Heart right ventricle (tissue), 16 donors: ENCODE measurements around the gene CACNA1C. TPM values are rescaled to one million over a fixed set of nuclear protein-coding genes. Genes with fewer than 3 reads are reported as not detected.
A peak's percentile ranks its signal among the peaks of the same experiment; 100 is the strongest.

ENCODE experiments used
- ATAC-seq, 8 donors: fragments of 200-7000 bp; cut with Tn5 transposase; one replicate each; pipeline ENCODE4 v1.9.1; 2020; ENCODE audit warnings: mild to moderate bottlenecking in 8 of 8, moderate library complexity in 8 of 8, moderate number of reproducible peaks in 1 of 8
- DNase-seq, 2 donors: peaks; one replicate each; pipeline ENCODE4 v3.0.0-alpha.2; 2020
- H3K27ac ChIP-seq, 10 donors: fragments of 200-600 bp; sonication (generic) in 2 of 10; one replicate each; pipeline versions ENCODE4 v1.5.0 to v1.8.0; 2020 to 2022; ENCODE audit warnings: mild to moderate bottlenecking in 3 of 10
- H3K27me3 ChIP-seq, 7 donors: fragments of 200-600 bp; one replicate each; pipeline ENCODE4 v1.8.0; 2021 to 2022; ENCODE audit warnings: mild to moderate bottlenecking in 2 of 7
- H3K36me3 ChIP-seq, 9 donors: fragments of 200-600 bp; sonication (generic) in 1 of 9; one replicate each; pipeline versions ENCODE4 v1.5.0 to v1.8.0; 2020 to 2022; ENCODE audit warnings: mild to moderate bottlenecking in 2 of 9
- H3K4me1 ChIP-seq, 9 donors: fragments of 200-600 bp; sonication (generic) in 1 of 9; one replicate each; pipeline versions ENCODE4 v1.5.0 to v1.8.0; 2020 to 2022; ENCODE audit warnings: mild to moderate bottlenecking in 4 of 9
- H3K4me3 ChIP-seq, 10 donors: fragments of 200-600 bp; sonication (generic) in 2 of 10; one replicate each; pipeline versions ENCODE4 v1.5.0 to v1.8.0; 2020 to 2022; ENCODE audit warnings: mild to moderate bottlenecking in 7 of 10, moderate library complexity in 2 of 10
- H3K9me3 ChIP-seq, 11 donors: fragments of 200-600 bp in 10 of 11; sonication (generic) in 2 of 11; one replicate each; pipeline versions ENCODE4 v1.5.0 to v1.8.0; 2013 to 2022; ENCODE audit warnings: mild to moderate bottlenecking in 2 of 11, control low read depth in 1 of 11, moderate library complexity in 1 of 11
- CTCF ChIP-seq, 9 donors: fragments of 200-600 bp; sonication (generic) in 2 of 9; IDR thresholded peaks; one replicate each; pipeline versions ENCODE4 v1.5.0 to v1.8.0; 2021 to 2022; ENCODE audit warnings: antibody characterized with exemption in 9 of 9, mild to moderate bottlenecking in 5 of 9, moderate library complexity in 1 of 9
- WGBS, 2 donors: extraction: QIAGEN DNeasy Blood & Tissue Kit; methylation state at CpG; one replicate each; pipeline ENCODE4 v1.1.7; 2013; ENCODE audit warnings: inconsistent platforms in 1 of 2; 5-methylcytosine and 5-hydroxymethylcytosine counted together
- intact Hi-C, 10 donors: fragments of 100-400 bp; cut with DNase I; formaldehyde crosslinking; loops; one replicate each; pipeline versions ENCODE4 v1.11.1 to v1.14.2; 2022
- polyA plus RNA-seq, 2 donors: library from polyadenylated mRNA; stranded (reverse); fragments of 200-250 nt; gene quantifications; one replicate each; pipeline ENCODE4 v1.2.3, GENCODE V29; 2013
- total RNA-seq, 10 donors: library from RNA; stranded (reverse); fragmentation: NEBNext Ultra II Directional in 3 of 10; extraction: Animal tissue kit (Norgen Biotek cat#: 25700) in 3 of 10; gene quantifications; one replicate each; pipeline versions ENCODE4 v1.2.1 to v1.2.4, GENCODE V29; 2021 to 2023
- donor health status: Arrhythmogenic right ventricular cardiomyopathy.
- donor health status: ischemic (EF 13 %, LVEDD 7.1; RV severe dilation, severe dysfunction).
- donor health status: healthy with polysubstance abuse.
- donor health status: DM: no; HTN: yes; CAD: no.
- donor health status: DM: no; HTN: no; CAD: no.
- donor health status: ischemic (EF 25% LVEDD 6.9; RV normal size, moderate dysfunction).
- donor health status: ischemic (EF 25% LVEDD 5.7; RV mildly dilated, moderate dysfunction).
- donor health status: healthy.
- donor health status: DM: yes; HTN: yes; CAD: no.
- donor health status: Ischemic cardiomyopathy.
- donor health status: ischemic (EF 35%, LVEDD 5.7; RV mildly dilated, moderate dysfunction).
- donor health status: nonischemic (EF 11% LVEDD 7.7; RV severe dilation, severe dysfunction).
- donor health status: DM: yes; HTN: yes; CAD: no.
- donor health status: PGD.
- donor health status: ischemic (EF 29% LVEDD 5.4; RV normal size, mild dysfunction).
- donor health status: nonischemic (EF 23%, LVEDD 6.1; RV moderate dilation, normal function).

The CACNA1C gene
- total and polyA plus RNA-seq, 12 donors, result 19.1 to 222 (median 183) TPM

- Histone ChIP-seq H3K4me3 (no peak overlapping the region), H3K9me3 (no peaks in the 10 kb centered on the region), H3K27ac (peak overlapping the region in 7 of 10 donors; percentile 2 to 54 (median 32)), H3K4me1 (peaks cover 15 to 100% (median 88%) of the 10 kb centered on the region in 9 donors), H3K36me3 (no peaks in the 10 kb centered on the region), H3K27me3 (no peaks in the 10 kb centered on the region)
- ATAC-seq (peak in 7 of 8 donors; percentile 8 to 63 (median 39)), DNase-seq (no peak)
- WGBS, 2 donors, result 57 to 67% methylated on average over 6 of the region's 6 CpGs
- no peak for TF ChIP-seq CTCF (IDR thresholded peaks at IDR 0.05)
- intact Hi-C loops, result loop anchor here in 3 of 10 donors (10.0 kb wide), 1 partner anchor 292 kb away; no protein-coding TSS in a partner anchor
These were observed 239.8 kb downstream of the CACNA1C start for GRCh38 chr12:2292560-2292959.

- Histone ChIP-seq H3K36me3 (no peaks in the 10 kb centered on the region), H3K9me3 (no peaks in the 10 kb centered on the region), H3K4me3 (no peak overlapping the region), H3K27ac (peak overlapping the region in 2 of 10 donors; percentile 19 to 73), H3K4me1 (peaks cover 12 to 100% (median 81%) of the 10 kb centered on the region in 9 donors), H3K27me3 (no peaks in the 10 kb centered on the region)
- intact Hi-C loops, result loop anchor here in 4 of 10 donors (5.0 to 10.0 kb wide), 2 partner anchors 287 to 290 kb away; no protein-coding TSS in a partner anchor
- TF ChIP-seq CTCF (IDR thresholded peaks at IDR 0.05), result no peak
- ATAC-seq (peak in 4 of 8 donors; percentile 12 to 16 (median 16)), DNase-seq (no peak)
- 76 to 79% methylated on average over 20 of the region's 20 CpGs for WGBS, 2 donors
These were observed 242.1 kb downstream of the CACNA1C start for GRCh38 chr12:2294651-2295475.

GRCh38 chr12:2295941-2296461, 243.2 kb downstream of the CACNA1C start:
- H3K36me3 ChIP-seq, result no peaks in the 10 kb centered on the region
- intact Hi-C loops, result loop anchor here in 4 of 10 donors (5.0 to 10.0 kb wide), 2 partner anchors 286 to 289 kb away; no protein-coding TSS in a partner anchor
- H3K4me3 ChIP-seq, result no peak overlapping the region
- ATAC-seq, result no peak
- H3K9me3 ChIP-seq, result no peaks in the 10 kb centered on the region
- no peak for TF ChIP-seq CTCF (IDR thresholded peaks at IDR 0.05)
- no peak for DNase-seq
- peak overlapping the region in 3 of 10 donors; percentile 15 to 46 (median 41) for H3K27ac ChIP-seq
- 54 to 59% methylated on average over 3 of the region's 3 CpGs for WGBS, 2 donors
- peaks cover 12 to 97% (median 75%) of the 10 kb centered on the region in 9 donors for H3K4me1 ChIP-seq
- H3K27me3 ChIP-seq, result no peaks in the 10 kb centered on the region

GRCh38 chr12:2297004-2297403, 244.2 kb downstream of the CACNA1C start:
- Histone ChIP-seq H3K4me1 (peaks cover 17 to 98% (median 76%) of the 10 kb centered on the region in 9 donors), H3K27ac (peak overlapping the region in 3 of 10 donors; percentile 1 to 46 (median 13)), H3K36me3 (no peaks in the 10 kb centered on the region), H3K4me3 (no peak overlapping the region), H3K27me3 (no peaks in the 10 kb centered on the region), H3K9me3 (no peaks in the 10 kb centered on the region)
- no peak for TF ChIP-seq CTCF (IDR thresholded peaks at IDR 0.05)
- WGBS, 2 donors, result 40 to 47% methylated on average over 6 of the region's 6 CpGs
- intact Hi-C loops, result loop anchor here in 4 of 10 donors (5.0 to 10.0 kb wide), 2 partner anchors 285 to 288 kb away; no protein-coding TSS in a partner anchor
- ATAC-seq, result peak in 5 of 8 donors; percentile 18 to 64 (median 54)
- peak in 1 of 2 donors; percentile 42 for DNase-seq
